Stimulated activated CD8-positive, alpha-beta memory T cell treated with anti-CD3 and anti-CD28 coated beads, Interleukin-12 subunit alpha, Interleukin-12 subunit beta, amount 100 ng/mL, for 4 hours (primary cell): ENCODE results near the gene CXCL10.
"Not testable (repeated sequence)": the region's sequence is repeated elsewhere in the genome, so short reads cannot be mapped to it uniquely, and the experiment has no call there.

Source experiments
- DNase-seq: peaks from one replicate; pipeline ENCODE4 v3.0.0-alpha.2; 2020; ENCODE audit warnings: low read depth

The CXCL10 gene

DNA sequence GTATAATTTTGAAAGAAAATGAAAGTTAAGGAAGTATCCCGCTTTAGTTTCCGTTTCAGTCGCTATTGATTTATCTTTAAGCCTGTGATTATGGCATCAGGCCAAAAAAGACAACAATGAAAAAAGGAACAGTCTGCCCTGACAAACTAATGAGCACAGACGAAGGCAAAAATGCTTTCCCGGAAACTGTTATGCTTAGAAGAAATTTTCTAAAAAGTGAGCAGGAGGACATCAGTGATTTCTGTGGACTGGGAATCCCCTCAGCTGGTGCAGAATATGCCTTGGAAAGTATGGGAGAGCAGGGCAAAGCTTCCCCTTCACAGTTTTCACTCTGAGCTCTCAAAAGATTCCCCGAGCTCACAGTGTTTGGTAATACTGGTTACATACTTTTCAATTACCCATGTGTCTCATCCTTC is 5.1 kb upstream of the CXCL10 start:
- DNase-seq = no peak

DNA sequence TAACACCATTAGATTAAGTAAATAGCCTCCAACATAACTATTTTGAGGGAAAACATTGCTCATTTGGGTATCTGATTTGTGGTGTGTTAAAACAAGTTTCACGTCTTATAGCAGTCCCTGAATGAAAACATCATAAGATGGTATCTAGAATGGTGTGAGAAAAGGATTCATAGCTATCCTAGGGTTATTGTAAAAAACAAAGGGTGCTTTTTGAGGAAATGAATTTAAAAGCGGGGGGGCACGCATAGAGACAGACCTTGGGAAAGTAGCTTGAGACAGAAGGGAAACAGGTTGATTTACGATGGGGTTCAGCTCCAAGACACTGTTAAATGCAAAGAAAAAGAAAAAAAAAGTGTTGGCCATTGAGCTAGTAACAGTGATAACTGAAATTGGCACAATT is 768 bp upstream of the CXCL10 start:
- no peak for DNase-seq

DNA sequence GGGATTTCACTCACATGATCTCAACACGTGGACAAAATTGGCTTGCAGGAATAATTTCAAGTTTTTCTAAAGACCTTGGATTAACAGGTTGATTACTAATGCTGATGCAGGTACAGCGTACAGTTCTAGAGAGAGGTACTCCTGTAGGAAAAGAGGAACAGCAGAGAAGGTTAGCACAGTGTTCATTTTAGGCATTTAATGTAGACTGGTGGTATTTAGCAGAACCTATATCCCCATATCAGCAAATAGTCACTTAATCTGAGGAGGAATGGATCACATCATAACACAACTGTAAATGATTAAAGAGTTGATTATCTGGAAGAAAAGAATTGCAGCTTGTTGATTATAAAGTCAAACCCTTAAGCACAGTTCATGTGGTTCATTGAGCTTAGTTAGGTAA is 620 bp downstream of the CXCL10 start:
- no peak for DNase-seq

DNA sequence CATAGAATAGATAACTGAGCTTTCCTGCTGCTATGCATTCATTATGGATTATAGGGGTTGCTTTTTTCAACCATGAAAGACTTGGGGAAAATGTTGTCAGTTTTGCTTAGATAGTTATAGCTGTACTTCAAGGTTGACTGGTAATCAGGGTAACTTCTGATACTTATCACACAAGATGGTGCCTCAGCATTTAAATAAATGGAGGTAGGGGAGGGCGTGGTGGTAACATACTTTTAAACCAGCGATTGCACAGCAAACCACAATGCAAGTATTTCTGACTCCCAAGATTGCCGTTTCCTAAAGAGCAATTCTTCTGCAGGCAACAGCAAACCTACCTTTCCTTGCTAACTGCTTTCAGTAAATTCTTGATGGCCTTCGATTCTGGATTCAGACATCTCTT is 1.3 kb downstream of the CXCL10 start:
- no peak for DNase-seq

DNA sequence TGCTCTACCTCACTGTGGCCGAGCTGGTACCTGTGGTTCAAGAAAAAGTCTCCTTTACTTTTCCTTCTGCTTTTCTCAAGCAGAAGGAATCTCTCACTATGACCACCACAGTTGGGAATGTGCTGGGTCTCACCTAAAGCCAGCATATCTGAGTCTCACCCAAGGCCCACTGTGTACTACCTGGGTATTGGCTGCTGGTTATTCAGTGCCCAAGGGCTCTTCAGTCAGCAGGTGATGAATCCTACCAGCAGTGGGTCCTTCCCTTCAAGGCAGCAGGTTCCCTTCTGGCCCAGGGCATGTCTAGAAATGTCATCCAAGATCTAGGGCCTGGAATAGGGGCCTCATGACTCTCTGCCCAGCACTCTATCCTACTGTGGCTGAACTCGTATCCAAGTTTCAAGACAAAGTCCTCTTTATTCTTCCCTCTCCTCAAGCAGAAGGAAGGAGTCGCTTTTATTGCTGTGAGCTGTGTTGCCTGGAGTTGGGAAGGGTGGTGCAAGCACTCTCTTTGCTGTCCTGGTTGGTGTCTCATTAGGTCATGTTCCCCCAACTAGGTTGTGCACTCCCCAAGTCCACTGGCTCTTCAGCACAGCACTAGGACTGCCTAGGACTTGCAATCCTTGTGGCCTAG is 6.1 kb downstream of the CXCL10 start:
- no peak for DNase-seq

DNA sequence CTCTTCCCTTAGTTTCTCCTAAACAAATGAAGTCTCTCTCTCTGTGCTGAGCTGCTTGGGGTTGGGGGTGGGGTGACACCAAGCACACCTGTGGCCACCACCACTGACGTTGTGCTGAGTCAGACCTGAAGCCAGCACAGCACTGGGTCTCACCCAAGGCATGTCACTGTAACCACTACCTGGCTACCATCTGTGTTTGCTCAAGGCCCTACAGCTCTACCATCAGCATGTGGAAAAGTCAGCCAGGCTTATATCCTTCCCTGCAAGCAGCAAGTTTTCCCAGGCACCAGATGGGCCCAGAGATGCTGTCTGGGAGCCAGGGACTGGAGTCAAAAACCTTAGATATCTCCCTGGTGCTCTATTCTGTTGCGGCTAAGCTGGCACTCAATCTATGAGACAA is 6.9 kb downstream of the CXCL10 start:
- DNase-seq = no peak

DNA sequence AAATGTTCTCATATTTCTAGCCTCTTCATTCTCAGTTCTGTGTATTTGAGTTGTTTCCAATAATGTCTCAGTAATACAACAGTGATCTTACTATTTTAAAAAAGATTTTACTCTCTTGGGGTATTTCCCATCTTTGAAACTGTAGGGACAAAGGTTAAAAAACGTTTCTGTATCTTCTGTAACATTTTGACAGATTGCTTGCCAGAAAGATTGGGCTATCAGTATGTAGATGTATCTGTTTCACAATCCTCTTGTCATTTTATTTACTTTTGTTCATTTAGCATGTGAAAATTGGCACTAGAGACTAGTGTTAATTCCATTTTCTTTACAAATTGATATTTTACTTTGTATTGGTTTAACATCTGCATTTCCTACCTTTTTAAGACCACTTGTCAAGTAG is 9.8 kb downstream of the CXCL10 start:
- no peak for DNase-seq

DNA sequence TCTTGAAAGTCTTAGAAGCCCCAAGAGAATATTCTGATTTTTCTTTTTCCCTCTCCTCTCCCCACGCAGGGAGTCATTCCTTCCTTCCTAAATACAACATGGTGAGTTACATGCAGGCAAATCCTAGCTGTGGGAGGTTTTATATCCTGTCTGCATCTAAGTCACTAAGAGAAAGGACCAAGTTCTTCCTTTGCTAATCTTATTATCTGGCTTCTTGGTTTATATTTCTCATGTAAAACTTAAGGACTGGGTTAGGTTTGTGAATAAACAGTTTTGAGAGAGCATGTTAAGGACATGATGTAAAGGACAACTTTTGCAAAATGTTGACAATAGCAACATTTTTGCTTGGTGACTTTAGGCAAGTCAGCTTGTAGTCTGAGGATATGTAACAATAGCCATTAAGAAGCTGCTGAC is 10.9 kb downstream of the CXCL10 start:
- DNase-seq = no peak

DNA sequence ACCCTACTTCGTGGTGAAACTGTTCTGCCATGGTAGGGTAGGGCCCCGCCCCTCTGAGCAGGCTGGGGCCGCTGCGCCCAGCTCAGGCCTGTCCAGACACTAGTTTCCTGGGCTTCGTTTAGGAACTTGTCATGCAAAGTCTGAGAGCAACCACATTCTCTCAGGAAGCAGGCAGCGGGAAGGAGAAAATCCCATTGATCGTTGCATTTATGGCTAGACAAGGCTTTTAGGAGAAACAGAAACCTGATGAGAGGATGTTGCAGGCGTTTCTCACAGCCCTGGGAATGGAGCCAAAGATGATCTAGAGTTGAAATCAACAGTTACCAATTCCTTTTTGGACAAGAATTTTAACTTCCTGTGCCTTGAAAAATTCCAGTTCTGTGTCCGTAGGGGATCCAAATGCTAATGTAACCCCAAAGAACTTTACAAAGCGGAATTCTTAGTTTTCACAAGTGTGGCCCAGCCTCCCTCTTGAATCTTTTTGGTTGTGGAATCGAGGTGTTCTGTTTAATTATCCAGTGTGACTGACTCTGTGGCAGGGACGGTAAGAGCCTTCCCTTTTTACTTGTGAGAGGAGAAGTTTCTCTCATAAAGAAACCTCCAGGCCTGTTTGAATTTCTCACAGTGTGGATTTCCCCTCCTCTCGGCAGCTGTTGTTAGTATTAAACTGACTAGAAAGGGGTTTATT is 11.5 kb downstream of the CXCL10 start:
- DNase-seq = no peak

DNA sequence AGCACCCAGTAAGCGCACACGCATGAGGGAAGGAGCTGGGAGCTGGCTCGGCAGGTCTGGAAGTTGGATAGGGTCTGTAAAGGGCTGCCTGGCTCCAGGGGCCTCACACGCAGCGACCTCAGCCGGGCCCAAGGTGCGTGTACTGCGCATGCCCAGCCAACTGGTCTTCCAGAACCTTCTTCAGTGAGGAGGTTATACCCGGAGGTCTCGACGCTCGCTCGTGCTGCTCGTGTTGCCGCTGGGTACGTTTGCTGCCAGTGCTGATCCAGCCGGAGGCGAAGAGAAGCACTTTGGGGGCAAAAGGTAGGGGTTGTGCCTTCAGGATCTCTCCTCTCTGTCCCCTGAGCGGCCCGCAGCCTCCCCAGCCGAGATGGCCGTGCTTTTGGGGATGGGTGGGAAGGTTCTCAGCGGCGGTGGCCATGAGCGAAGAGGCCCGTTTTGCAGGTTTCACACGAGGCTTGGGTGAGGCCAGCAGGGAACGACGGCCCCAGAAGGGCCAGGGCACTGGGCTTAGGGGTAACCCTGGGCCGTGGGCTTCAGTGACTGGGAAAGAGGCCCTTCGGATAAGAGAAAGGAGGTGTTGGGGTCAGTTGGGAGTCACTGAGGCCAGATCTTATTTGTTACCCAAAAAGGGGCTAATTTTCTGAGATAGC is 12.2 kb downstream of the CXCL10 start:
- DNase-seq = no peak

DNA sequence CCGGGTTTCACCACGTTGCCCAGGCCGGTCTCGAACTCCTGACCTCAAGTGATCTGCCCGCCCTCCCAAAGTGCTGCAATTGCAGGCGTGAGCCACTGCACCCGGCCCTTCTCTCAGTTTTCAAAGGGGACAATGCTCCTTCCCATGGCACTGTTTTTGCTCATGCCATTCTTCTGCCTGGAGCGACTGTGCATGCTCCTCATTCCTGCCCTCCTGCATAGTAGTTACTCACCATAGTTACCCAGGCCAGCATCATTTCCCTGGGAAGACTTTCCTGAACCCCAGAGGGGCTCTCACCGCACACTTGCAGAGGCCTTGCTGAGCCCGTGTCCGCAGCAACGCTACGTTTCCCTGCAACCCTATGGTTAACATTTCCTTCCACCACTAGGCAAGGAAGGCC is 12.7 kb downstream of the CXCL10 start:
- DNase-seq = no peak

DNA sequence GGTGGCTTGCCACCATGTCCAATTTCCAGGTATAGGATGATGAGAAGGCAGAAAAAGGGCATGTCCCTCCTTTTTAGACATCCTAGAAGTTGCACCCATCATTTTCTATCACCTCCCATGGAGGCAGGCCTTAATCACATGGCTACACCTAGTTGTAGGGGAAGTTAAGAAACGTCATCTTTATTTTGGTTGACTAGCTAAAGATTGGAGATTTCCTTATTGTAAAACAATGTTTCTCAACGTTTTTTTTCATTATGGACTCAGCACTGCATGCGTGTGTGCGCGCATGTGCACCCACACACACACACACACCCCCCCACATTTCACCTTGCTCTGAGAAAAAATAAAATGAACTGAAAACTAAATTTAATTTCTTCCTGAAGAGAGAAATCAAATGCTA is 14.0 kb downstream of the CXCL10 start:
- no peak for DNase-seq

DNA sequence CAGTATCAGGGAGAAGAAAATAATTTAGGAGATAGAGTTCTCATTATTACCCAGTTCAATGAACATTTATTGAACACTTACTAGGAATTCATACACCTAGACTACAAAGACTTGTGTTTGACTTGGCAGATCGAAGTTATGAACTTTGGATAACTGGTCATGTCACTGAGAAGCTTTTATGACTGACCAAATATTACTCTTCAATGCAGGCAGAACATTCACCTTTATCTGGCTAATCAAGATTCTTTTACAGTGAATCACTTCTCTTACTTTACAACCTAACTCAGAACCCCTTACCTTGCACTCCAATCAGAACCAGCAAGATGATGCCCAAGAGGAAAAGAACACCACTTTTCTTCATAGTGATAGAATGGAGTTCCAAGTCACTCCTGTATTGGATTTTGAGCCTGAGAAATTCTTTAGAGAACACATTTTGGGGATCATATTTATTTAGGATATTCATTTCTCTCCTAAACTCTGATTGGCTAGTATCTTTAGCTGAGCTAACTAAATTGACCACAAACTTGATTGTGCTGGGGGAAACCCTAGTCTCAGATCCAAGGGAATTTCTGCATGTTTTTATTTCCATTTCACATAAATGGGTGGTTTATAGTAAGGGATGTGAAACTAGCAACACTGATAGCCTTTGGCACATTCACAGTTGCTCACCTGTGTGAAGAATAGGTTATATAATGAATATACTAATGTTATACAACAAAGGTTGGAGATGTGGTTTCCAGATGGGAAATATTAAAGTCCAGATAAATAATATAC is 16.0 kb downstream of the CXCL10 start, which contains the start of gene CXCL9:
TSS of gene CXCL9 (minus strand) at position 421 of the 774 bp plus-strand sequence. CDS start at position 361, 60 bp downstream.
- DNase-seq = no peak

DNA sequence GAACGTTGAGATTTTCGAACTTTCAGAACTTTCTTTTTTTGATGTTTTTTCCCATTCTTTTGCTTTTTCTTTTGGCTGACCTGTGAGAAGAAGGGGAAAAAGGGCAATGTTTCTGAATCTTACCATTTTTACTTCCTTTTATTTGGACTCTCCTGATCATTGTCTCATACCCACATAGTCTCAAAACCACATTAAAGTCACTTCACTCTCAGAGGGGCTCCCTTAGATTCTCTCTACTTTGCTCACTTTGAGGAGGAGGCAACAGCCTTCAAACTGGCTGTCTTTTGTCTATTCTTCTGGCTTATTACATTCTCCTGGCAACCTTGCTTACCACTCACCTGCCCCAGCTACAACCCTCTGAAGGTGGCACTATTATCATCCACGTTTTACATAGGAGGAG is 19.7 kb downstream of the CXCL10 start:
- DNase-seq = no peak

DNA sequence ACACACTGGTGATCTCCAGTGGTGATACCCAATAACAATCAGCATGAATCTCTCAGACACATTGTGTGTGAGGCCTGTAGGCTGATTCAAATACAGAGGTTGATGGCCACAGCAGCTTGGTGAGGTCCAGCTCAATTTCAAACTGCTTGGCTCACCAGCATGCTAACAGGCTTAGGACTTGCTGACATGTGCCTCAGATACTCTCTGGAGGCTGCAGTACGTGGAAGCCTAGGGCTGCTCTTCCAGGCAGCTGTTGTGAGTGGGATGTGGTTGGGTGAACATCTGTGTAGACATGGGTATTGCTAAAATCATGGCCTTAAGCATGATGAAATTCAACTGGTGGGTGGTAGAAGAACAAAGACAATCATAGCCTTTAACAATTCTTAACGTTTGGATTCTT is 20.3 kb downstream of the CXCL10 start:
- DNase-seq = no peak

DNA sequence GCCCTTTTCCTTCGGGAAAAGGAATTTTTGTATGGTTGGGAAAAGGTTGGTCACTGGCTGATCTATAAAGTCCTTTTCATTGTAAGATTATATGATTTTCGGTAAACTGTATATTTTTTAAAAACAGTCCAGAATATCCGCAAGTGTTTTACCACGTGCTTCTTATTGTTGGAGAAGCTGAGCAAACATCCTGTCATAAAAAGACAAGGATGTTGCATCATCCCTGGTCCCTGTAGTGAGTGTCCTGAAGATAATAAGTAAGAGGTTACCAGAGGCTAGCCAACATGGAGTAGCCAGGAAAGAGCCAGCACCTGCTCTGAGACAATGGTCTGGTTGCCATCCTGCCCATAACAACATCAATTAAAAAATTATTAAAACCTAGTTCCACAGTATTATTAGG is 21.1 kb downstream of the CXCL10 start:
- DNase-seq = no peak

DNA sequence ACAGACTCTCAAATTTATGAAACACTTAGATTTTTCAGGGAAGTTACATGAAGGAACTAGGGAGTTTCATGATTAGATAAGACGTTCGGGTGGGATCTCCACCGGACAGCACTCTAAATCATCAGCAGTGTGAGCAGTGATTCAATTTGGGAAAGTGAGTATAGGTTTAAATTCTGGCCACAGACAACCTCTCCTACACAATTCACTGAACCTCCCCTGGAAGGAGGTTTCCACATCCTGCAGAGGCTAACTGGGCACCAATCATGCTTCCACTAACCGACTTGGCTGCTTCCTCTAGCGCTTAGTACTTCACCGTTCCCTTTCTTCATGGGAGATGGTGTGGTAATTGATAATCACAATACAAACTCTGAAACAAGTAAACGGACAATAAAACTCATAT is 21.6 kb downstream of the CXCL10 start:
- no peak for DNase-seq

DNA sequence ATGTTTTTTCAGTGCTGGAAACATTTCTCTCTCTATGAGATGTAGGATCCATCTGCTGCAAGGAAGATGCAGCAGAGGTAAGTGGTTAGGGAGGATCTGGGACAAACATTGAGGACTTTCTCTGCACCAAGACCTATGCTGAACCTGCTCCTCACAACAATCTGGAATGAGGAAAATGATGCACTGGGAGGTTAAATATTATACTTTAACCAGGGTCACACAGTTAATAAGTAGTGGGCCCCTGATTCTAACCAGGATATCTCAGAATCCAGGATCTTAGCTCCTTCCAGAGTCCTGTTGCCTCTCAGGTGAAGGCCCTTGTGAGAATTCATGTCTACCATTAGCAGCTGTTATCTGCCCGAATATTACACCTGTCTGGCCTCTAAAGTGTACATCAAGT is 23.0 kb downstream of the CXCL10 start:
- no peak for DNase-seq

DNA sequence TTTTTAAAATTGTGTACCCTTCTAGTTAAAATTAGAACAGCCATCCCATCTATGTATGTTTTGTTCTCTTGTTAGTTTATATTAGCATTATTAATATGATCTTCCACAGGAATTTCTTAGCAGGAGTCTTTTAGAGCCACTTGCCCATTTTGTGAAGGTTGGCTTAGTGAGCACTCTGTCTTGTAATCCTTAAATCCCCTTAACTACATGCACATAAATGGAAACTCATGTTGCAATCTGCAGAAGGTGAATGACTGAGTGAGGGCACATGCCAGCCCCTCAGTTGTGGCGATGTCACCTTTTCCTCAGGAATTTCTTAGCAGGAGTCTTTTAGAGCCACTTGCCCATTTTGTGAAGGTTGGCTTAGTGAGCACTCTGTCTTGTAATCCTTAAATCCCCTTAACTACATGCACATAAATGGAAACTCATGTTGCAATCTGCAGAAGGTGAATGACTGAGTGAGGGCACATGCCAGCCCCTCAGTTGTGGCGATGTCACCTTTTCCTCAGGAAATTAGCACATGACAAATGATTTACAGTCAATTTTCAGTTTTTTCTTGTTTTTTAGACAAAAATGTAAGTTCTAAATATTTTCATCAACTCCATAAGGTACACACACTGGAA is 24.7 kb downstream of the CXCL10 start:
- not testable (repeated sequence) for DNase-seq

DNA sequence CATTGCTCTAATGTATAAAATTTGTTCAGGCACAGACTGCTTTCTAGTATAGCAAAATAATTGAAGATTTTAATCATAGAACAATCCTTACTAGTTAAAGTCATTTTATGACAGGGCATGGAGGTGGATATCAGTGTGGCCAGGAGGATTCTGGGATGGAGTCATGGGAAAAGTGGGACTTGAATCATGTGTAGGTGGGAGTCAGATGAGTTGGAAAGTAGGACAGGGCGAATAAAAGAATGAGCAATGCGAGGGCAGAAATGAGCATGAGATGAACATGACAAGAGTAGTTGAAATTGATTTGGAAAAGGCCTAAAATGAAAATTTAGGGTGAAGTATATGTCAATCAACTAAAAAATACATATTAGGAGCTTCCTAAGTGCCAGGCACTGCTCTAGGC is 25.4 kb downstream of the CXCL10 start:
- no peak for DNase-seq

DNA sequence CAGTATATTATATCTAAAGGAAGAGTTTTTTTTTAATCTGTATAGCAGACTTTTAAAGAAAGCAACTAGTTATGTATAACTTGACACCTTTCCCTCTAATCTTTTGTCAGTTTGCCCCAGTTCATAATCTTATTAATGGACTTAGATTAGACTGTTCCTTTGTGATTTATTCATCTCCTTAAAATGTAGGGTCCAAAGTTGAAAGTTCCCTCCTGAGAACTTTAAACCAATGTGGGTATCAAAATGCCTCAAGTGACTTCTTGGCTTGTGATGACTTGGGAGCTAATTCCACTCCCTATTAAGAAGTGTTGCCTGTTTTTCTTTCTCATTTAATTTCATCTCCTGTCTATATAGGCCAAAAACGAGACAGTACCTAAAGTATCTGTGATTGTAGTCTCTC is 26.2 kb downstream of the CXCL10 start:
- no peak for DNase-seq

DNA sequence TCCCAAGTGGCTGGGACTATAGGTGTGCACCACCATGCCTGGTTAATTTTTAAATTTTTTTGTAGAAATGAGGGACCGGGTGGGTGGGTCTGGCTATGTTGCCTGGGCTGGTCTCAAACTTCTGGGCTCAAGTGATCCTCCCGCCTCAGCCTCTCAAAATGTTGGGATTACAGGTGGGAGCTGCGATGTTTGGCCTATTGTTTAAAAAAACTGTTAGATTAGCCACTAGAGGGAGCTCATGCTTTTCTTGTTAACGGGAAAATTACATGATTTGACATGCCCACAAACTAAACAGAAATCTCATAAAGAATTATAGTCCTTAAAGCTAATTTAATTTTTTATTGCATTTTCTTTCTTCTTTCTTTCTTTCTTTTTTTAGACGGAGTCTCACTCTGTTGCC is 27.6 kb downstream of the CXCL10 start:
- DNase-seq = no peak
